GM23338 (cell line): ENCODE results near the gene RECQL. TPM values are rescaled to one million over a fixed set of nuclear protein-coding genes. Genes with fewer than 3 reads are reported as not detected.

ENCODE experiments used
- ATAC-seq: fragments of 200-7000 bp; cut with Tn5 transposase; 3 replicates; pipeline ENCODE4 v1.9.1; 2020
- DNase-seq: peaks from one replicate; pipeline ENCODE4 v3.0.0-alpha.2; 2015; ENCODE audit warnings: low spot score
- H2AFZ ChIP-seq: fragments of 200-600 bp; sonication (generic); 2 replicates; pipeline ENCODE4 v1.8.0; 2016; ENCODE audit warnings: antibody characterized with exemption, mild to moderate bottlenecking, moderate library complexity
- H3F3A ChIP-seq: fragments of 200-600 bp; sonication (generic); replicated peaks from 2 replicates; pipeline ENCODE4 v1.8.0; 2017; ENCODE audit warnings: antibody characterized with exemption, mixed run types, low read depth
- H3K27ac ChIP-seq: fragments of 200-600 bp; sonication (generic); 2 replicates; pipeline ENCODE4 v1.6.1; 2016; ENCODE audit warnings: low read depth
- H3K27me3 ChIP-seq: fragments of 200-600 bp; sonication (generic); 2 replicates; pipeline ENCODE4 v1.8.0; 2016; ENCODE audit warnings: mild to moderate bottlenecking, mixed run types, moderate library complexity; ENCODE audit not compliant: insufficient read depth
- H3K36me3 ChIP-seq: fragments of 200-600 bp; sonication (generic); 2 replicates; pipeline ENCODE4 v1.8.0; 2016; ENCODE audit warnings: mild to moderate bottlenecking; ENCODE audit not compliant: insufficient read depth
- H3K4me1 ChIP-seq: fragments of 200-600 bp; sonication (generic); 2 replicates; pipeline ENCODE4 v1.8.0; 2016; ENCODE audit warnings: mild to moderate bottlenecking, moderate library complexity; ENCODE audit not compliant: insufficient read depth
- H3K4me2 ChIP-seq: fragments of 200-600 bp; sonication (generic); 2 replicates; pipeline ENCODE4 v1.7.1; 2017; ENCODE audit warnings: mixed run types
- H3K4me3 ChIP-seq: fragments of 200-600 bp; sonication (generic); 2 replicates; pipeline ENCODE4 v1.6.1; 2016; ENCODE audit warnings: mixed run types
- H3K79me2 ChIP-seq: fragments of 200-600 bp; sonication (generic); replicated peaks from 2 replicates; pipeline ENCODE4 v1.8.0; 2017; ENCODE audit warnings: mild to moderate bottlenecking; ENCODE audit not compliant: insufficient read depth
- H3K9me2 ChIP-seq: fragments of 200-600 bp; sonication (generic); 2 replicates; pipeline ENCODE4 v1.8.0; 2017; ENCODE audit not compliant: insufficient read depth
- H4K20me1 ChIP-seq: fragments of 200-600 bp; sonication (generic); replicated peaks from 2 replicates; pipeline ENCODE4 v1.8.0; 2017; ENCODE audit warnings: mild to moderate bottlenecking; ENCODE audit not compliant: insufficient read depth
- H3K27ac Mint-ChIP-seq: 2 replicates; pipeline ENCODE4 v1.8.0; 2020; ENCODE audit warnings: inconsistent platforms, mild to moderate bottlenecking, moderate library complexity, mixed read lengths
- H3K27me3 Mint-ChIP-seq: 3 replicates; pipeline ENCODE4 v1.8.0; 2022; ENCODE audit warnings: low read depth, mild to moderate bottlenecking, moderate library complexity, mixed read lengths, inconsistent platforms; ENCODE audit not compliant: insufficient read depth, poor library complexity
- H3K36me3 Mint-ChIP-seq: 3 replicates; pipeline ENCODE4 v1.8.0; 2021; ENCODE audit warnings: low read depth, mild to moderate bottlenecking, inconsistent platforms, moderate library complexity, mixed read lengths
- H3K4me1 Mint-ChIP-seq: 3 replicates; pipeline ENCODE4 v1.8.0; 2020; ENCODE audit warnings: mild to moderate bottlenecking, inconsistent platforms, mixed read lengths
- H3K4me3 Mint-ChIP-seq: 3 replicates; pipeline ENCODE4 v1.8.0; 2021; ENCODE audit warnings: moderate library complexity, mild to moderate bottlenecking, inconsistent platforms, mixed read lengths
- H3K9me3 Mint-ChIP-seq: 3 replicates; pipeline ENCODE4 v1.8.0; 2020; ENCODE audit warnings: moderate library complexity, mild to moderate bottlenecking, inconsistent platforms, mixed read lengths
- CREB1 ChIP-seq: fragments of 250-450 bp; sonication (Bioruptor Pico); IDR thresholded peaks from 2 replicates; pipeline ENCODE4 v1.5.0; 2020; ENCODE audit warnings: low read depth, mild to moderate bottlenecking, moderate library complexity
- EZH2 ChIP-seq: fragments of 200-600 bp; sonication (generic); IDR thresholded peaks from one replicate; pipeline ENCODE4 v1.8.0; 2017; ENCODE audit warnings: antibody characterized with exemption, mild to moderate bottlenecking, low read depth; ENCODE audit not compliant: unreplicated experiment
- EZH2phosphoT487 ChIP-seq: fragments of 200-600 bp; sonication (generic); IDR thresholded peaks from one replicate; pipeline ENCODE4 v1.8.1; 2018; ENCODE audit warnings: antibody characterized with exemption; ENCODE audit not compliant: unreplicated experiment
- JUNB ChIP-seq: IDR thresholded peaks from one replicate; pipeline ENCODE4 v1.6.1; 2016; ENCODE audit warnings: antibody characterized with exemption; ENCODE audit not compliant: unreplicated experiment
- NANOG ChIP-seq: IDR thresholded peaks from 2 replicates; pipeline ENCODE4 v1.6.1; 2016; ENCODE audit warnings: antibody characterized with exemption, borderline replicate concordance
- POLR2AphosphoS5 ChIP-seq: IDR thresholded peaks from 2 replicates; pipeline ENCODE4 v1.6.1; 2016; ENCODE audit warnings: antibody characterized with exemption, low read depth
- STAT1 ChIP-seq: IDR thresholded peaks from one replicate; pipeline ENCODE4 v1.6.1; 2016; ENCODE audit warnings: antibody characterized with exemption; ENCODE audit not compliant: unreplicated experiment
- ZNF114 ChIP-seq: fragments of 250-450 bp; sonication (Bioruptor Pico); IDR thresholded peaks from 2 replicates; pipeline ENCODE4 v1.5.0; 2020; ENCODE audit warnings: mild to moderate bottlenecking, moderate library complexity
- ZNF331 ChIP-seq: fragments of 250-450 bp; sonication (Bioruptor Pico); IDR thresholded peaks from 2 replicates; pipeline ENCODE4 v1.5.0; 2020; ENCODE audit warnings: low read depth, mild to moderate bottlenecking, moderate library complexity
- polyA plus RNA-seq: library from polyadenylated mRNA; unstranded; fragments of >200 nt; fragmentation: Nextera tagmentation; extraction: Ambion mirVana; gene quantifications from 2 replicates; pipeline ENCODE4 v1.2.1, GENCODE V29; 2016
- total RNA-seq: library from RNA; depleted of rRNA; stranded (reverse); fragments of >200 nt; shearing (Covaris generic); gene quantifications from 2 replicates; pipeline ENCODE4 v1.2.3, GENCODE V29; 2014
- TF ChIP-seq, protein P1 (sequence below): fragments of 250-450 bp; sonication (Bioruptor Pico); IDR thresholded peaks from 2 replicates; pipeline ENCODE4 v1.5.0; 2020; ENCODE audit warnings: mild to moderate bottlenecking, moderate library complexity
- TF ChIP-seq, protein P2 (sequence below): IDR thresholded peaks from one replicate; pipeline ENCODE4 v1.6.1; 2018; ENCODE audit warnings: antibody characterized with exemption; ENCODE audit not compliant: unreplicated experiment
- TF ChIP-seq, protein P3 (sequence below), 2 experiments: fragments of 200-600 bp in 1 of 2; sonication (generic) in 1 of 2; conservative IDR thresholded peaks; 2 replicates each; pipeline versions ENCODE4 v1.5.1 to v1.6.1; 2016 to 2017; ENCODE audit warnings: antibody characterized with exemption in 2 of 2, low read depth in 2 of 2, mild to moderate bottlenecking in 2 of 2, moderate library complexity in 1 of 2
- TF ChIP-seq, protein P4 (sequence below): IDR thresholded peaks from 2 replicates; pipeline ENCODE4 v1.6.1; 2016; ENCODE audit warnings: antibody characterized with exemption

RECQL gene
- total and polyA plus RNA-seq, 2 experiments from 2014 or later, result 17.4 to 47.2 TPM

DNA sequence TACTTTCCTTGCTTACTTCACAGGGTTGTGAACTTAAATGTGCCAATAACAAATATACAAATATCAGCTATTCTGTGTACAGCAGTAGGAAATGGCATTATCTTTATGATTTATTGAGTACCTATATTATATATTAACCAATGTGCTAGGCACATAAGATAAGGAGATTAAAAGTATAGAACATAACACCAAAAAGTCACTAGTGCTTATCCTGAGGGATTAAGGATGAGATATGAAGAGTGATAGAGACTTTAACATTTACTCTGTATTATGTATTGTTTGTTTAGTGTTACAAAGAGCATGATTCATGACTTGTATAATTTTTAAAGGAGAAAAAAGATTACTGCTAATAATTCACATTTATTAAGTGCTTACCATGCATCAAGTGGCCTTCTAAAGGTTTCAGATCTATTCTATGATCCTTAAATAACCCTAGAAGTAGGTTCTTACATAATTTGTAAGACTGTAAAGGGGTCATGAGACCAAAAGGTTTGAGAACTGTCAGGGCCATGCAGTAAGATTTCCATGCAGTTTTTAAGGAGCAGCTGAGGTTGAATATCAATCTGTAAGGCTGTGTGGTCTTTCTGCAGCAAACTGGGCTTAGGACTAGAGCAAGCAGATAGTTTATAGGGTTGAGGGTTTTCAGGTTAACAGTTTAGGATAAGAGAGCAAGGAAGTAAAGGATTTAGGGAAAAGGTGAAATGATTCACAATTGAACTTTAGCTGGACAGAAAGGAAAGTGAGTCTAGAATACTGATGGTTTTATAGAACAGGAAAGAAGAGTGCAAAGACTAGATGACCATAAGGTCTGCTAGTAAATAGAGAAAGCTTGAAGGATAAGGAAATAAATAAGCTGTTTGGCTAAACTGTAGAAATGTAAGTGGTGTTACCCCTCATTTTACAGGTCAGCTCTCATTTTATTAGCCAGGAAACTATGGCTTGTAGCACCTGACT, 57.0 kb downstream of the RECQL start:
- Mint-ChIP-seq H3K36me3 (peaks cover 16% of the 10 kb centered on the region), H3K9me3 (no peaks in the 10 kb centered on the region), H3K4me1 (no peaks in the 10 kb centered on the region), H3K27me3 (no peaks in the 10 kb centered on the region), H3K4me3 (no peak overlapping the region), H3K27ac (no peak overlapping the region)
- Histone ChIP-seq H3K4me2 (no peak overlapping the region), H4K20me1 (no peaks in the 10 kb centered on the region; the same call in 1 of the 2 replicates), H3K4me3 (no peak overlapping the region), H3K36me3 (no peaks in the 10 kb centered on the region), H3K79me2 (no peaks in the 10 kb centered on the region), H3K27ac (no peak overlapping the region), H3F3A (no peaks in the 10 kb centered on the region), H3K9me2 (no peaks in the 10 kb centered on the region), H3K4me1 (no peaks in the 10 kb centered on the region), H3K27me3 (no peaks in the 10 kb centered on the region), H2AFZ (no peak overlapping the region)
- ATAC-seq (no peak), DNase-seq (no peak)
- TF ChIP-seq POLR2AphosphoS5 (no peak), EZH2 (no peak), ZNF114 (no peak), CREB1 (CRISPR knock-in tag) (no peak), NANOG (no peak), ZNF331 (CRISPR knock-in tag) (no peak), JUNB (no peak), EZH2phosphoT487 (no peak), STAT1 (no peak)
- TF ChIP-seq, protein P1, sequence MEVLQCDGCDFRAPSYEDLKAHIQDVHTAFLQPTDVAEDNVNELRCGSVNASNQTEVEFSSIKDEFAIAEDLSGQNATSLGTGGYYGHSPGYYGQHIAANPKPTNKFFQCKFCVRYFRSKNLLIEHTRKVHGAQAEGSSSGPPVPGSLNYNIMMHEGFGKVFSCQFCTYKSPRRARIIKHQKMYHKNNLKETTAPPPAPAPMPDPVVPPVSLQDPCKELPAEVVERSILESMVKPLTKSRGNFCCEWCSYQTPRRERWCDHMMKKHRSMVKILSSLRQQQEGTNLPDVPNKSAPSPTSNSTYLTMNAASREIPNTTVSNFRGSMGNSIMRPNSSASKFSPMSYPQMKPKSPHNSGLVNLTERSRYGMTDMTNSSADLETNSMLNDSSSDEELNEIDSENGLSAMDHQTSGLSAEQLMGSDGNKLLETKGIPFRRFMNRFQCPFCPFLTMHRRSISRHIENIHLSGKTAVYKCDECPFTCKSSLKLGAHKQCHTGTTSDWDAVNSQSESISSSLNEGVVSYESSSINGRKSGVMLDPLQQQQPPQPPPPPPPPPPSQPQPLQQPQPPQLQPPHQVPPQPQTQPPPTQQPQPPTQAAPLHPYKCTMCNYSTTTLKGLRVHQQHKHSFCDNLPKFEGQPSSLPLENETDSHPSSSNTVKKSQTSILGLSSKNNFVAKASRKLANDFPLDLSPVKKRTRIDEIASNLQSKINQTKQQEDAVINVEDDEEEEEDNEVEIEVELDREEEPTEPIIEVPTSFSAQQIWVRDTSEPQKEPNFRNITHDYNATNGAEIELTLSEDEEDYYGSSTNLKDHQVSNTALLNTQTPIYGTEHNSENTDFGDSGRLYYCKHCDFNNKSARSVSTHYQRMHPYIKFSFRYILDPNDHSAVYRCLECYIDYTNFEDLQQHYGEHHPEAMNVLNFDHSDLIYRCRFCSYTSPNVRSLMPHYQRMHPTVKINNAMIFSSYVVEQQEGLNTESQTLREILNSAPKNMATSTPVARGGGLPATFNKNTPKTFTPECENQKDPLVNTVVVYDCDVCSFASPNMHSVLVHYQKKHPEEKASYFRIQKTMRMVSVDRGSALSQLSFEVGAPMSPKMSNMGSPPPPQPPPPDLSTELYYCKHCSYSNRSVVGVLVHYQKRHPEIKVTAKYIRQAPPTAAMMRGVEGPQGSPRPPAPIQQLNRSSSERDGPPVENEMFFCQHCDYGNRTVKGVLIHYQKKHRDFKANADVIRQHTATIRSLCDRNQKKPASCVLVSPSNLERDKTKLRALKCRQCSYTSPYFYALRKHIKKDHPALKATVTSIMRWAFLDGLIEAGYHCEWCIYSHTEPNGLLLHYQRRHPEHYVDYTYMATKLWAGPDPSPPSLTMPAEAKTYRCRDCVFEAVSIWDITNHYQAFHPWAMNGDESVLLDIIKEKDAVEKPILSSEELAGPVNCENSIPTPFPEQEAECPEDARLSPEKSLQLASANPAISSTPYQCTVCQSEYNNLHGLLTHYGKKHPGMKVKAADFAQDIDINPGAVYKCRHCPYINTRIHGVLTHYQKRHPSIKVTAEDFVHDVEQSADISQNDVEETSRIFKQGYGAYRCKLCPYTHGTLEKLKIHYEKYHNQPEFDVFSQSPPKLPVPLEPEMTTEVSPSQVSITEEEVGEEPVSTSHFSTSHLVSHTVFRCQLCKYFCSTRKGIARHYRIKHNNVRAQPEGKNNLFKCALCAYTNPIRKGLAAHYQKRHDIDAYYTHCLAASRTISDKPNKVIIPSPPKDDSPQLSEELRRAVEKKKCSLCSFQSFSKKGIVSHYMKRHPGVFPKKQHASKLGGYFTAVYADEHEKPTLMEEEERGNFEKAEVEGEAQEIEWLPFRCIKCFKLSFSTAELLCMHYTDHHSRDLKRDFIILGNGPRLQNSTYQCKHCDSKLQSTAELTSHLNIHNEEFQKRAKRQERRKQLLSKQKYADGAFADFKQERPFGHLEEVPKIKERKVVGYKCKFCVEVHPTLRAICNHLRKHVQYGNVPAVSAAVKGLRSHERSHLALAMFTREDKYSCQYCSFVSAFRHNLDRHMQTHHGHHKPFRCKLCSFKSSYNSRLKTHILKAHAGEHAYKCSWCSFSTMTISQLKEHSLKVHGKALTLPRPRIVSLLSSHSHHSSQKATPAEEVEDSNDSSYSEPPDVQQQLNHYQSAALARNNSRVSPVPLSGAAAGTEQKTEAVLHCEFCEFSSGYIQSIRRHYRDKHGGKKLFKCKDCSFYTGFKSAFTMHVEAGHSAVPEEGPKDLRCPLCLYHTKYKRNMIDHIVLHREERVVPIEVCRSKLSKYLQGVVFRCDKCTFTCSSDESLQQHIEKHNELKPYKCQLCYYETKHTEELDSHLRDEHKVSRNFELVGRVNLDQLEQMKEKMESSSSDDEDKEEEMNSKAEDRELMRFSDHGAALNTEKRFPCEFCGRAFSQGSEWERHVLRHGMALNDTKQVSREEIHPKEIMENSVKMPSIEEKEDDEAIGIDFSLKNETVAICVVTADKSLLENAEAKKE, result no peak
- TF ChIP-seq, protein P2, sequence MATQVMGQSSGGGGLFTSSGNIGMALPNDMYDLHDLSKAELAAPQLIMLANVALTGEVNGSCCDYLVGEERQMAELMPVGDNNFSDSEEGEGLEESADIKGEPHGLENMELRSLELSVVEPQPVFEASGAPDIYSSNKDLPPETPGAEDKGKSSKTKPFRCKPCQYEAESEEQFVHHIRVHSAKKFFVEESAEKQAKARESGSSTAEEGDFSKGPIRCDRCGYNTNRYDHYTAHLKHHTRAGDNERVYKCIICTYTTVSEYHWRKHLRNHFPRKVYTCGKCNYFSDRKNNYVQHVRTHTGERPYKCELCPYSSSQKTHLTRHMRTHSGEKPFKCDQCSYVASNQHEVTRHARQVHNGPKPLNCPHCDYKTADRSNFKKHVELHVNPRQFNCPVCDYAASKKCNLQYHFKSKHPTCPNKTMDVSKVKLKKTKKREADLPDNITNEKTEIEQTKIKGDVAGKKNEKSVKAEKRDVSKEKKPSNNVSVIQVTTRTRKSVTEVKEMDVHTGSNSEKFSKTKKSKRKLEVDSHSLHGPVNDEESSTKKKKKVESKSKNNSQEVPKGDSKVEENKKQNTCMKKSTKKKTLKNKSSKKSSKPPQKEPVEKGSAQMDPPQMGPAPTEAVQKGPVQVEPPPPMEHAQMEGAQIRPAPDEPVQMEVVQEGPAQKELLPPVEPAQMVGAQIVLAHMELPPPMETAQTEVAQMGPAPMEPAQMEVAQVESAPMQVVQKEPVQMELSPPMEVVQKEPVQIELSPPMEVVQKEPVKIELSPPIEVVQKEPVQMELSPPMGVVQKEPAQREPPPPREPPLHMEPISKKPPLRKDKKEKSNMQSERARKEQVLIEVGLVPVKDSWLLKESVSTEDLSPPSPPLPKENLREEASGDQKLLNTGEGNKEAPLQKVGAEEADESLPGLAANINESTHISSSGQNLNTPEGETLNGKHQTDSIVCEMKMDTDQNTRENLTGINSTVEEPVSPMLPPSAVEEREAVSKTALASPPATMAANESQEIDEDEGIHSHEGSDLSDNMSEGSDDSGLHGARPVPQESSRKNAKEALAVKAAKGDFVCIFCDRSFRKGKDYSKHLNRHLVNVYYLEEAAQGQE, result no peak
- TF ChIP-seq, protein P3, sequence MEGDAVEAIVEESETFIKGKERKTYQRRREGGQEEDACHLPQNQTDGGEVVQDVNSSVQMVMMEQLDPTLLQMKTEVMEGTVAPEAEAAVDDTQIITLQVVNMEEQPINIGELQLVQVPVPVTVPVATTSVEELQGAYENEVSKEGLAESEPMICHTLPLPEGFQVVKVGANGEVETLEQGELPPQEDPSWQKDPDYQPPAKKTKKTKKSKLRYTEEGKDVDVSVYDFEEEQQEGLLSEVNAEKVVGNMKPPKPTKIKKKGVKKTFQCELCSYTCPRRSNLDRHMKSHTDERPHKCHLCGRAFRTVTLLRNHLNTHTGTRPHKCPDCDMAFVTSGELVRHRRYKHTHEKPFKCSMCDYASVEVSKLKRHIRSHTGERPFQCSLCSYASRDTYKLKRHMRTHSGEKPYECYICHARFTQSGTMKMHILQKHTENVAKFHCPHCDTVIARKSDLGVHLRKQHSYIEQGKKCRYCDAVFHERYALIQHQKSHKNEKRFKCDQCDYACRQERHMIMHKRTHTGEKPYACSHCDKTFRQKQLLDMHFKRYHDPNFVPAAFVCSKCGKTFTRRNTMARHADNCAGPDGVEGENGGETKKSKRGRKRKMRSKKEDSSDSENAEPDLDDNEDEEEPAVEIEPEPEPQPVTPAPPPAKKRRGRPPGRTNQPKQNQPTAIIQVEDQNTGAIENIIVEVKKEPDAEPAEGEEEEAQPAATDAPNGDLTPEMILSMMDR (conservative IDR thresholded peaks at IDR 0.05; ENCODE audit: low read depth in 2 of 2), result no peak
- TF ChIP-seq, protein P4, sequence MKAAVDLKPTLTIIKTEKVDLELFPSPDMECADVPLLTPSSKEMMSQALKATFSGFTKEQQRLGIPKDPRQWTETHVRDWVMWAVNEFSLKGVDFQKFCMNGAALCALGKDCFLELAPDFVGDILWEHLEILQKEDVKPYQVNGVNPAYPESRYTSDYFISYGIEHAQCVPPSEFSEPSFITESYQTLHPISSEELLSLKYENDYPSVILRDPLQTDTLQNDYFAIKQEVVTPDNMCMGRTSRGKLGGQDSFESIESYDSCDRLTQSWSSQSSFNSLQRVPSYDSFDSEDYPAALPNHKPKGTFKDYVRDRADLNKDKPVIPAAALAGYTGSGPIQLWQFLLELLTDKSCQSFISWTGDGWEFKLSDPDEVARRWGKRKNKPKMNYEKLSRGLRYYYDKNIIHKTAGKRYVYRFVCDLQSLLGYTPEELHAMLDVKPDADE, result no peak
